Esophagus muscularis mucosa (tissue), 4 donors: ENCODE data around the gene PCSK4. TPM values are rescaled to one million over a fixed set of nuclear protein-coding genes. Genes with fewer than 3 reads are reported as not detected.

Source experiments
- DNase-seq: peaks from one replicate; pipeline ENCODE4 v3.0.0-alpha.2; 2017; ENCODE audit errors: extremely low spot score
- H3K27ac ChIP-seq, 4 donors: fragments of 200-600 bp; sonication (generic); replicated peaks in 1 of 4; 1 replicate in 3 of 4; 2 replicates in 1 of 4; pipeline ENCODE4 v1.5.1; 2016 to 2019; ENCODE audit warnings: mild to moderate bottlenecking in 1 of 4
- H3K27me3 ChIP-seq, 4 donors: fragments of 200-600 bp; sonication (generic); one replicate each; pipeline versions ENCODE4 v1.5.1 to v1.6.0; 2016 to 2019
- H3K36me3 ChIP-seq, 4 donors: fragments of 200-600 bp; sonication (generic); one replicate each; pipeline ENCODE4 v1.5.1; 2016 to 2019
- H3K4me1 ChIP-seq, 4 donors: fragments of 200-600 bp; sonication (generic); one replicate each; pipeline ENCODE4 v1.5.1; 2016 to 2019
- H3K4me3 ChIP-seq, 4 donors: fragments of 200-600 bp; sonication (generic); 1 replicate in 2 of 4; 2 replicates in 2 of 4; pipeline ENCODE4 v1.5.1; 2016 to 2019; ENCODE audit warnings: mild to moderate bottlenecking in 4 of 4, moderate library complexity in 1 of 4
- H3K9me3 ChIP-seq, 4 donors: fragments of 200-600 bp; sonication (generic); 1 replicate in 3 of 4; 2 replicates in 1 of 4; pipeline ENCODE4 v1.5.1; 2016 to 2019
- EP300 ChIP-seq: sonication (generic); formaldehyde crosslinking; IDR thresholded peaks from one replicate; pipeline ENCODE4 v1.6.1; 2017; ENCODE audit warnings: antibody characterized with exemption
- POLR2A ChIP-seq: fragments of 450-650 bp; IDR thresholded peaks from one replicate; pipeline ENCODE4 v1.6.1; 2017; ENCODE audit warnings: antibody characterized with exemption, moderate library complexity, mild to moderate bottlenecking, low read depth
- POLR2AphosphoS5 ChIP-seq, 2 donors: sonication (generic); formaldehyde crosslinking; IDR thresholded peaks; one replicate each; pipeline ENCODE4 v1.6.1; 2017; ENCODE audit warnings: antibody characterized with exemption in 2 of 2
- WGBS: methylation state at CpG from one replicate; pipeline ENCODE4 v1.1.5; 2018; 5-methylcytosine and 5-hydroxymethylcytosine counted together
- intact Hi-C: fragments of 100-400 bp; cut with DNase I; formaldehyde crosslinking; loops from one replicate; pipeline ENCODE4 v1.15.1; 2023
- total RNA-seq, 4 donors: library from RNA; depleted of rRNA; stranded (reverse); fragments of >200 nt; gene quantifications; one replicate each; pipeline versions ENCODE4 v1.1.0 to v1.2.1, GENCODE V29; 2016
- TF ChIP-seq, protein P1 (sequence below), 3 experiments: fragments of 200-600 bp in 2 of 3; fragments of 450-650 bp in 1 of 3; sonication (generic) in 2 of 3; IDR thresholded peaks; one replicate each; pipeline ENCODE4 v1.5.1; 2017 to 2019; ENCODE audit warnings: antibody characterized with exemption in 3 of 3, mild to moderate bottlenecking in 2 of 3, moderate library complexity in 1 of 3

Gene PCSK4
- total RNA-seq, 4 donors from 2014 or later, result 1.9 to 5.4 (median 3.3) TPM

DNA sequence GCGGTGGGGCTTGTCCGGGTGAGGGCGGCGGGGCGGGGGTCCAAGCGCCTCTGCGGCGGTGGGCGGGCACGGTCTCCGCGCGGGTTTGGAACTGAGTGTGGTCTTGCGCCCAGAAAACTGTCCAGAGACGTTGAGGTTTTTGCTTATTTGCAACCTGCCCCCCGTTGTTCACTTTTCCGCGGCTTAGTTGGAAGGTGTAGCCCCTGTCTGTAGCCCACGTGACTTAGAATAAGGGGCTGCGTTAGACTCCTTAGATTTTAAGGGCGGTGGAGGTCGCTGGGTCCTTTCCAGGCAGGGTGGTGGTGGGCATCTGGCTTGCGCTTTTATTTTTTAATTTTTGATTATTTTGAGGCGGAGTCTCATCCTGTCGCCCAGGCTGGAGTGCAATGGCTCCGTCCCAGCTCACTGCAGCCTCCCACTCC lies 51.2 kb downstream of the PCSK4 start:
- no peaks in the 10 kb centered on the region for H3K9me3 ChIP-seq
- H3K27me3 ChIP-seq, result no peaks in the 10 kb centered on the region
- H3K36me3 ChIP-seq, result peaks cover 37 to 59% (median 54%) of the 10 kb centered on the region in 4 donors
- H3K27ac ChIP-seq, result peak overlapping the region; percentile 79 to 90 (median 88)
- peak overlapping the region; percentile 68 to 98 (median 88) for H3K4me3 ChIP-seq
- under 1% methylated on average over 14 of the region's 26 CpGs for WGBS
- TF ChIP-seq POLR2AphosphoS5 (IDR thresholded peaks at IDR 0.05) (no peak), POLR2A (no peak), EP300 (no peak)
- TF ChIP-seq, protein P1, sequence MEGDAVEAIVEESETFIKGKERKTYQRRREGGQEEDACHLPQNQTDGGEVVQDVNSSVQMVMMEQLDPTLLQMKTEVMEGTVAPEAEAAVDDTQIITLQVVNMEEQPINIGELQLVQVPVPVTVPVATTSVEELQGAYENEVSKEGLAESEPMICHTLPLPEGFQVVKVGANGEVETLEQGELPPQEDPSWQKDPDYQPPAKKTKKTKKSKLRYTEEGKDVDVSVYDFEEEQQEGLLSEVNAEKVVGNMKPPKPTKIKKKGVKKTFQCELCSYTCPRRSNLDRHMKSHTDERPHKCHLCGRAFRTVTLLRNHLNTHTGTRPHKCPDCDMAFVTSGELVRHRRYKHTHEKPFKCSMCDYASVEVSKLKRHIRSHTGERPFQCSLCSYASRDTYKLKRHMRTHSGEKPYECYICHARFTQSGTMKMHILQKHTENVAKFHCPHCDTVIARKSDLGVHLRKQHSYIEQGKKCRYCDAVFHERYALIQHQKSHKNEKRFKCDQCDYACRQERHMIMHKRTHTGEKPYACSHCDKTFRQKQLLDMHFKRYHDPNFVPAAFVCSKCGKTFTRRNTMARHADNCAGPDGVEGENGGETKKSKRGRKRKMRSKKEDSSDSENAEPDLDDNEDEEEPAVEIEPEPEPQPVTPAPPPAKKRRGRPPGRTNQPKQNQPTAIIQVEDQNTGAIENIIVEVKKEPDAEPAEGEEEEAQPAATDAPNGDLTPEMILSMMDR (IDR thresholded peaks at IDR 0.05), result no peak
- intact Hi-C loops, result no loop called here
- peaks cover 15 to 32% (median 27%) of the 10 kb centered on the region in 4 donors for H3K4me1 ChIP-seq
- no peak for DNase-seq

DNA sequence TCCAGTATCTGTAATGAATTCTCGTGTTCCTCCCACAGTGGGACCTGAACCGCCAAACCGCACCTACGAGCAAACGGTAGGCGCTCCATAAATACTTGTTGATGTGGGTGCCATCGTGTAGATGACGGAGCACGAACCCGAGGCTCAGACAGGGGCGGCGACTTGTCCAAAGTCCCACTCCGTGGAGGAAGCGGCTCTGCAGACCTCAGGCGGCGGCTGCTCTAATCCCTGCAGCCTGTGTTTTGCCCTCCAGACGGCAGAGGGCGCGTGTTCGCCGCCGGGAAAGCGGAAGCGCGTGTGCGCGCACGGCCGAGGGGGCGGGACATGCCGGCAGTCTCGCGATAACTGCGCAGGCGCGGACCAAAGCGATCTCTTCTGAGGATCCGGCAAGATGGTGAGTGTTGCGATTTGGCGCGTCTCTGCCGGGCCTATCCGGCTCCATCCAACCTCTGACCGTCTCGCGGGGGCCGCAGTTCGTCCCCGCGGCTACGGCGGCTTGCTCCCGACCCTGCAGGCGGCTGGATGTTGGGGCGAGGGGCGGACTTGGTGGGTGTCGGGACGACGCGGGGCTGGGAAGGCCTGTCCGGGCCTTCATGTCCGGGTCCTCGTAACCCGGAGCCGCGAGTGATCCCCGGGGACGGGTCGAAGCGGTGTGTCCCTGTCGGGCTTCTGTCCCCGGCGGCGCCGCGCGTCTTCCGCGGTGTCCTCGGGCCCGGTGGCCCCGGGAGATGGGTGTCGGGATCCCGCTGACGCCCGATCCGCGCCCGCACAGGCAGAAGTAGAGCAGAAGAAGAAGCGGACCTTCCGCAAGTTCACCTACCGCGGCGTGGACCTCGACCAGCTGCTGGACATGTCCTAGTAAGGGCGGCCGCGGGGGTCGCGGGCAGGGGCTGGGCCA lies 51.9 kb downstream of the PCSK4 start, which contains the start of gene RPS15:
Gene RPS15, plus strand, starts transcription at position 362 of the 898 bp plus-strand sequence. Its CDS starts 30 bp downstream, at position 392.
- H3K9me3 ChIP-seq, result no peaks in the 10 kb centered on the region
- H3K4me1 ChIP-seq, result peaks cover 15 to 32% (median 27%) of the 10 kb centered on the region in 4 donors
- TF ChIP-seq EP300 (no peak), POLR2A (peak; percentile 86), POLR2AphosphoS5 (IDR thresholded peaks at IDR 0.05) (peak; percentile 98 to 99)
- TF ChIP-seq, protein P1 (IDR thresholded peaks at IDR 0.05), result peak; percentile 98 to 99 (median 98)
- WGBS, result 2% methylated on average over 33 of the region's 100 CpGs
- intact Hi-C loops, result no loop called here
- DNase-seq, result peak; percentile 98
- peak within 1 kb of the TSS; percentile 68 to 98 (median 88) for H3K4me3 ChIP-seq
- H3K36me3 ChIP-seq, result peaks cover 41 to 65% (median 60%) of the 10 kb centered on the region in 4 donors
- H3K27me3 ChIP-seq, result no peaks in the 10 kb centered on the region
- H3K27ac ChIP-seq, result peak within 1 kb of the TSS; percentile 79 to 90 (median 88)

DNA sequence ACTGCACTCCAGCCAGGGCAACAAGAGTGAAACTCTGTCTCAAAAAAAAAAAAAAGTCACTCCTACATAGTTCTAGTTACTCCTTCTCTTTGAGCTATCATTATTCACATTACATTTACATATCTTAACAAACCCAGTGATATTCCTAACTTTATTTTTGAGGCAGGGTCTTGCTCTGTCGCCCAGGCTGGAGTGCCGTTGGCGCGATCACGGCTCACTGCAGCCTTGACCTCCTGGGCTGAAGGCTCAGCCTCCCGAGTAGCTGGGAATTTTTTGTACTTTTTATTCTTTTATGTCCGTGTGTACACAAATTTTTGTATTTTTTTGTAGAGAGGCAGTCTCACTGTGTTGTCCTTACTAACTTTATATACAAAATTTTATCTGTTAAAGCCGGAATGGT lies 52.5 kb downstream of the PCSK4 start:
- no peak for TF ChIP-seq POLR2AphosphoS5 (IDR thresholded peaks at IDR 0.05)
- no peak for TF ChIP-seq POLR2A
- TF ChIP-seq, protein P1 (IDR thresholded peaks at IDR 0.05), result no peak
- no peak for TF ChIP-seq EP300
- no peaks in the 10 kb centered on the region for H3K27me3 ChIP-seq
- H3K4me3 ChIP-seq, result peak overlapping the region; percentile 68 to 98 (median 88)
- intact Hi-C loops, result no loop called here
- H3K9me3 ChIP-seq, result no peaks in the 10 kb centered on the region
- H3K4me1 ChIP-seq, result peaks cover 15 to 32% (median 27%) of the 10 kb centered on the region in 4 donors
- WGBS, result 61% methylated on average over 8 of the region's 8 CpGs
- DNase-seq, result no peak
- peaks cover 48 to 68% (median 64%) of the 10 kb centered on the region in 4 donors for H3K36me3 ChIP-seq
- no peak overlapping the region for H3K27ac ChIP-seq

DNA sequence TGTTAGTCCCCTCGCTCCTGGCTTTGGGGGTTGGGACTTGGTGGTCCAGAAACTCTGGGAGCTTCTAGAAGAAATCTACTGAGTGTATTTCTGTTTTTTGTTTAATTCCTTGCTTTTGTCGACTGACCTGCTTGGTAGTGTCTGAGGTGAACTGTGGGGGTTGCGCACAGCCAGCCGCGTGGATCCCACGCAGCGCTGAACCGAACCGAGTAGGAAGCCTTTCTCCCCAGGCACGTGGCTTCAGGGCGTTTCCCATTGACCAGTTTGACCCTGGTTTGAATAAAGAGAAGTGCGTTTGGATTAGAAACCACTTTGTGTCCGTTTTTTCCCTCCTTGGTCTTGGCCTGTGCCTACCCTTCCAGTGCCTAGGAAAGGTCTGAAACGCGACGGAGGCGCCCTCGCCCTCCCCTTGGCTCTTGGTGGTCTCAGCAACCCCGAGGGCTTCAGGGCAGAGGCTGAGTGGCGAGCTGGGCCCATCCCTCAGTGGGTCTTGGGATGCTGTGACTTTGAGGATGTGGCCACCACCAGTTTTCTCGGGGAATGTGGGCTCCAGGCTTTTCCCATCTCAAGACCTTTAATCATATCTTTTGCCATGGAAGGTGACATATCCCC lies 54.7 kb downstream of the PCSK4 start:
- no peak overlapping the region for H3K27ac ChIP-seq
- H3K9me3 ChIP-seq, result no peaks in the 10 kb centered on the region
- WGBS, result 81% methylated on average over 14 of the region's 21 CpGs
- intact Hi-C loops, result no loop called here
- no peak for DNase-seq
- H3K4me1 ChIP-seq, result peaks cover 15 to 24% (median 21%) of the 10 kb centered on the region in 4 donors
- peaks cover 51 to 68% (median 64%) of the 10 kb centered on the region in 4 donors for H3K36me3 ChIP-seq
- no peak overlapping the region for H3K4me3 ChIP-seq
- H3K27me3 ChIP-seq, result no peaks in the 10 kb centered on the region
- no peak for TF ChIP-seq POLR2AphosphoS5 (IDR thresholded peaks at IDR 0.05)
- TF ChIP-seq EP300, result no peak
- TF ChIP-seq, protein P1 (IDR thresholded peaks at IDR 0.05), result no peak
- no peak for TF ChIP-seq POLR2A
